ENCODE results near the gene PRMT7.

PRMT7 gene

DNA sequence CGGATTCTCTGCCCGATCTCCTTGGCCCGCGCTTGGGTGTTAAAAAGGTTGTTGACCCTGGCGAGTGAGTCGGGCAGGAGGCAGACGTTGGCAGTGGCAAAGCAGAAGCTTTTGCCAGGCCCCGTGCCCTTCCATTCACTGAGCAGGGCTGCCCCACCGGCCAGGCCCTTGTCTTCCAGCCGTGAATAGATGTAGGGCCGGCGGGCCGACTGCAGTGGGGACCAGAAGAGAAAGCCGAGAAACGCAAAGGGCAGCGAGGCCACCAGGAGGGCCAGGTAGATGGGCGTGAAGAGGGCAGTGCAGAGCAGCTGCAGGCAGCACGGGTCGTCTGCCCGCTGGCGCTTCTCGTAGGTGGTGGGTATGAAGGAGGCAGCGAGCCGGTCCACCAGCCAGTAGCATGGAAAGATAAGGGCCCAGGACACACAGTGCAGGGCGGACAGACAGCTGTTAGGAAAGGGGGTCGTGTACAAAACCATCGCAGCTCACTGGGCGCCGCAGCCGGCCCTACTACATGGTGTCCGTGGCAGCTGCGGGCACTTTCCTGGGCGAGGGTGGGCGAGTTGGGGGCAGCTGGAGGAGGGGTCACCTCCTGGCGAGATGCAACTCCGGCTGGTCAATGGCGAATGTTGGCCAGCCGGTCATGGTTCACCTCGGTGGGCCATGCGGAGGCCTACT, 61.0 kb downstream of the PRMT7 start:
- 96% methylated on average over 39 of the region's 40 CpGs for WGBS (ENCODE audit: insufficient coverage)
- Histone ChIP-seq H3K4me3 (ENCODE audit: control insufficient read depth in 1 of 7, extremely low read depth in 1 of 7, insufficient read depth in 4 of 7, low read depth in 2 of 7, low read length in 6 of 7) (no peak overlapping the region), H3K27me3 (replicated peaks in 2 of 5; ENCODE audit: control insufficient read depth in 4 of 5, insufficient read depth in 5 of 5, low read length in 4 of 5) (no peaks in the 10 kb centered on the region), H3K9me3 (ENCODE audit: control extremely low read depth in 1 of 5, control insufficient read depth in 4 of 5, insufficient read depth in 2 of 5, low read depth in 1 of 5, low read length in 4 of 5) (no peaks in the 10 kb centered on the region), H3K27ac (ENCODE audit: insufficient read depth in 1 of 2, low read depth in 1 of 2, low read length in 2 of 2, poor library complexity in 1 of 2, severe bottlenecking in 2 of 2) (no peak overlapping the region), H3K4me1 (ENCODE audit: control extremely low read depth in 1 of 4, control insufficient read depth in 4 of 4, insufficient read depth in 4 of 4, low read length in 3 of 4) (peaks cover 6 to 42% (median 40%) of the 10 kb centered on the region in 4 experiments), H3K36me3 (ENCODE audit: control insufficient read depth in 4 of 4, insufficient read depth in 4 of 4, low read length in 3 of 4) (no peaks in the 10 kb centered on the region)
- DNase-seq, result no peak
- CTCF ChIA-PET, result interaction anchor here (1.2 to 7.8 kb wide), 3 partner anchors 8 to 25 kb away, joined by 3 to 48 read pairs (median 8); no protein-coding TSS in a partner anchor
- POLR2A ChIA-PET, result no interaction called here

DNA sequence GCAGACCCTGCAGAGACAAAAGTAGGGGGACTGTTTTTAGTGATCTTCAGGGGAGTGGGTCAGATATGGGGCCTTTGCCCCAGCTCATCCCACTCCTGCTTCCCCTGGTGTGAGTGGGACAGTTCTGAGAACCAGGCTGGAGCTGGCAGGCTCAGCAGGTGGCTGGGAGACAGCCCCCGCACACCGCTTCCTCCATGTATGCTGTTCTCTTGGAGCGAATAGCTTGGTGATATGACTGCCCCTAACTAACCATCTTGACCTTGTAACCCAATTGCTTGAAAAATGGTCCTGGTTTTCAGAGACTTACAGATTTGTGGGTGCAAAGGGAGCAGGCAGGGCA, 61.5 kb downstream of the PRMT7 start:
- POLR2A ChIA-PET, result no interaction called here
- CTCF ChIA-PET, result interaction anchor here (1.1 to 7.8 kb wide), 5 partner anchors 9 to 35 kb away, joined by 3 to 48 read pairs (median 5); no protein-coding TSS in a partner anchor
- no peaks in the 10 kb centered on the region for H3K36me3 ChIP-seq (ENCODE audit: control insufficient read depth in 4 of 4, insufficient read depth in 4 of 4, low read length in 3 of 4)
- DNase-seq, result no peak
- H3K4me3 ChIP-seq (ENCODE audit: control insufficient read depth in 1 of 7, extremely low read depth in 1 of 7, insufficient read depth in 4 of 7, low read depth in 2 of 7, low read length in 6 of 7), result no peak overlapping the region
- H3K9me3 ChIP-seq (ENCODE audit: control extremely low read depth in 1 of 5, control insufficient read depth in 4 of 5, insufficient read depth in 2 of 5, low read depth in 1 of 5, low read length in 4 of 5), result no peaks in the 10 kb centered on the region
- no peak overlapping the region for H3K27ac ChIP-seq (ENCODE audit: insufficient read depth in 1 of 2, low read depth in 1 of 2, low read length in 2 of 2, poor library complexity in 1 of 2, severe bottlenecking in 2 of 2)
- H3K4me1 ChIP-seq (ENCODE audit: control extremely low read depth in 1 of 4, control insufficient read depth in 4 of 4, insufficient read depth in 4 of 4, low read length in 3 of 4), result peaks cover 6 to 40% (median 37%) of the 10 kb centered on the region in 4 experiments
- no peaks in the 10 kb centered on the region for H3K27me3 ChIP-seq (replicated peaks in 2 of 5; ENCODE audit: control insufficient read depth in 4 of 5, insufficient read depth in 5 of 5, low read length in 4 of 5)
- WGBS (ENCODE audit: insufficient coverage), result 100% methylated on average over 3 of the region's 3 CpGs

DNA sequence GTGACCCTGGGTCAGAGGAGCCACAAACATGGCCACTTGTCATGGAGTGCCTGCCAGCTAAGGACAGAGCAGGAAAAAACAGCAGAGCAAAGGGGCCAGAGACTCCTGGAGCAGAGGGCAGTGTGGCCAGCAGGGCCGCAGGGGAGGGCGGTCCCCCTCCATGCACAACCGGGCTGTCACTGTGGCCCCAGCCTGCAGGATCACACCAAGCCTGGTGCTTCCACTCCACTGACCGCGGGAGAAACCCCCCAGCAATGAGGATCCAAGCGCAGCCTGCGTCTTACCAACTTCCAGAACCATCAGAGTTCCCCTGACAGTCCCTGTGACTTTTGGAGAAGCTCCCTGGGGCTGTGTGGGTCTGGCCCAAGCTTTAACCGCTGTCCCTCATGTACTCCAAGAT, 62.0 kb downstream of the PRMT7 start:
- peaks cover 4 to 36% (median 33%) of the 10 kb centered on the region in 4 experiments for H3K4me1 ChIP-seq (ENCODE audit: control extremely low read depth in 1 of 4, control insufficient read depth in 4 of 4, insufficient read depth in 4 of 4, low read length in 3 of 4)
- ChIA-PET POLR2A (no interaction called here), CTCF (interaction anchor here (1.1 to 7.8 kb wide), 5 partner anchors 9 to 35 kb away, joined by 3 to 48 read pairs (median 5); no protein-coding TSS in a partner anchor)
- 95% methylated on average over 8 of the region's 8 CpGs for WGBS (ENCODE audit: insufficient coverage)
- H3K27ac ChIP-seq (ENCODE audit: insufficient read depth in 1 of 2, low read depth in 1 of 2, low read length in 2 of 2, poor library complexity in 1 of 2, severe bottlenecking in 2 of 2), result no peak overlapping the region
- H3K9me3 ChIP-seq (ENCODE audit: control extremely low read depth in 1 of 5, control insufficient read depth in 4 of 5, insufficient read depth in 2 of 5, low read depth in 1 of 5, low read length in 4 of 5), result no peaks in the 10 kb centered on the region
- DNase-seq, result no peak
- H3K27me3 ChIP-seq (replicated peaks in 2 of 5; ENCODE audit: control insufficient read depth in 4 of 5, insufficient read depth in 5 of 5, low read length in 4 of 5), result no peaks in the 10 kb centered on the region
- no peak overlapping the region for H3K4me3 ChIP-seq (ENCODE audit: control insufficient read depth in 1 of 7, extremely low read depth in 1 of 7, insufficient read depth in 4 of 7, low read depth in 2 of 7, low read length in 6 of 7)
- no peaks in the 10 kb centered on the region for H3K36me3 ChIP-seq (ENCODE audit: control insufficient read depth in 4 of 4, insufficient read depth in 4 of 4, low read length in 3 of 4)

DNA sequence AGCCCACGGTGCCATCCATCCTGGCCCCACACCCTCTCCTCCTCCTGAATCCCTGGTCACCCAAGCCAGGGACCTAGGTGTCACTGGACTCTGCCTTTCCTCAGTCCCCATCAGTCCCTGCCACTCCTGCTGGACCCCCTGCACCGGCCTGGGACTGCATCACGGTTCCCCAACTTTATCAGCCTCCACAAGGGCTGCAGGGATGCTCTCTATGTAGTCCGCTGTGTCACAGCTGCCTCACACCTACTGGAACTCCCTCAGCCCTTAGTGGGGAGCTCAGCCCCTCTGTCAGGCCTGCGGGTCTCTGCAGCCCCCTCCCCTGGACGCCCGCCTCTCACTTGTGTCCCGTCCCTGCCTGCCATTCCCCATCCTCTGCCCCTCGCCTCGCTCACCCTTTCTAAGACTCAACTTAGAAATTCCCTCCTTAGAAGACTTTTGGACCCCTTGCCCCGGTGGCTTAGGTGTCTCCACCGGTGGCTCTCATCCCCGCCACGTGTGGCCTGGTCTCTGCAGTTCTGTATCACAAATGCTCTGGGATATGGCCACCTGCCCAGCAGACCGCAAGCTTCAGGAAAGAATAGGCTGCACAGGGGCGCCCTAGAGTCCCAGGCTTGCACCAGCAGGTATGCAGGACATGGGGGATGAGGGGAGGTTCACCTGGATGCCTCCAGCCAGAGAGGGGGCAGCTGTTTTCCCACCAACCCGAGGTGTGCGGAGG, 62.9 kb downstream of the PRMT7 start:
- no peak for DNase-seq
- 91% methylated on average over 17 of the region's 18 CpGs for WGBS (ENCODE audit: insufficient coverage)
- POLR2A ChIA-PET, result interaction anchor here (0.9 kb wide), 1 partner anchor 40 kb away, joined by 3 read pairs; no protein-coding TSS in a partner anchor

DNA sequence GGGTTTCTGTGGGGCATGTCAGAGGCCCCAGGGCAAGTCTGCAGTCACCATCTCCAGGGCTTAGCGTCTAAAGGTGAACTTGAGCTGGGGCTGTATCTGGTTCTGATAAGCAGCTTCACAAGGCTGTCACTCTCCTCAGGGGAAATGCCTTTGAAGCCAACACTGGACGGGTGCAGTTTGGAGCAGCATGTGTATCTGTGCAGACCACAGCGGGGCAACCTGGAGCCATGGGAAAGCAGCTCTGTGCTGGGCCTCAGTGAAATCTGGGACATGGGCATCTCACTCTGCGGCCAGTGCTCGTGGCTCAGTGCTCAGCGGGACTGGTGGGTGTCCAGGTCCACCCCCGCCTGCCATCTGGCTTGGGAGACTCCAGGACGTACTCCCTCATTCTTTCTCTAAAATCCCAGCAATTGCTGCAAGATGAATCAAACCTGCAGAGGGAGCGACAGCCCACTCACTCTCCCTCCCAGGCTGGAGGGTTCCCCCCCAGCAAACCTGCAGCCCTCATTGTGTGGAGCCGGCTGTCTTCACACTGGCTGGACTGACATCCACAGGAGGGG, 63.5 kb downstream of the PRMT7 start:
- WGBS (ENCODE audit: insufficient coverage), result 96% methylated on average over 10 of the region's 10 CpGs
- no peak for DNase-seq
- Histone ChIP-seq H3K27me3 (replicated peaks in 2 of 5; ENCODE audit: control insufficient read depth in 4 of 5, insufficient read depth in 5 of 5, low read length in 4 of 5) (no peaks in the 10 kb centered on the region), H3K9me3 (ENCODE audit: control extremely low read depth in 1 of 5, control insufficient read depth in 4 of 5, insufficient read depth in 2 of 5, low read depth in 1 of 5, low read length in 4 of 5) (no peaks in the 10 kb centered on the region), H3K4me3 (ENCODE audit: control insufficient read depth in 1 of 7, extremely low read depth in 1 of 7, insufficient read depth in 4 of 7, low read depth in 2 of 7, low read length in 6 of 7) (no peak overlapping the region), H3K4me1 (ENCODE audit: control extremely low read depth in 1 of 4, control insufficient read depth in 4 of 4, insufficient read depth in 4 of 4, low read length in 3 of 4) (peaks cover 6 to 35% (median 31%) of the 10 kb centered on the region in 4 experiments), H3K36me3 (ENCODE audit: control insufficient read depth in 4 of 4, insufficient read depth in 4 of 4, low read length in 3 of 4) (no peaks in the 10 kb centered on the region), H3K27ac (ENCODE audit: insufficient read depth in 1 of 2, low read depth in 1 of 2, low read length in 2 of 2, poor library complexity in 1 of 2, severe bottlenecking in 2 of 2) (no peak overlapping the region)
- ChIA-PET CTCF (interaction anchor here (1.5 to 3.3 kb wide), 4 partner anchors 10 to 22 kb away, joined by 4 to 8 read pairs (median 6); no protein-coding TSS in a partner anchor), POLR2A (interaction anchor here (0.9 kb wide), 1 partner anchor 41 kb away, joined by 3 read pairs; no protein-coding TSS in a partner anchor)

More for the DNA sequence above, 62.9 kb downstream of the PRMT7 start:
- Histone ChIP-seq H3K27ac (ENCODE audit: insufficient read depth in 1 of 2, low read depth in 1 of 2, low read length in 2 of 2, poor library complexity in 1 of 2, severe bottlenecking in 2 of 2) (no peak overlapping the region), H3K9me3 (ENCODE audit: control extremely low read depth in 1 of 5, control insufficient read depth in 4 of 5, insufficient read depth in 2 of 5, low read depth in 1 of 5, low read length in 4 of 5) (no peaks in the 10 kb centered on the region), H3K27me3 (replicated peaks in 2 of 5; ENCODE audit: control insufficient read depth in 4 of 5, insufficient read depth in 5 of 5, low read length in 4 of 5) (no peaks in the 10 kb centered on the region), H3K36me3 (ENCODE audit: control insufficient read depth in 4 of 4, insufficient read depth in 4 of 4, low read length in 3 of 4) (no peaks in the 10 kb centered on the region), H3K4me3 (ENCODE audit: control insufficient read depth in 1 of 7, extremely low read depth in 1 of 7, insufficient read depth in 4 of 7, low read depth in 2 of 7, low read length in 6 of 7) (no peak overlapping the region), H3K4me1 (ENCODE audit: control extremely low read depth in 1 of 4, control insufficient read depth in 4 of 4, insufficient read depth in 4 of 4, low read length in 3 of 4) (peaks cover 4 to 34% (median 31%) of the 10 kb centered on the region in 4 experiments)
- CTCF ChIA-PET, result interaction anchor here (1.1 to 3.3 kb wide), 6 partner anchors 8 to 34 kb away, joined by 3 to 8 read pairs (median 5); no protein-coding TSS in a partner anchor

DNA sequence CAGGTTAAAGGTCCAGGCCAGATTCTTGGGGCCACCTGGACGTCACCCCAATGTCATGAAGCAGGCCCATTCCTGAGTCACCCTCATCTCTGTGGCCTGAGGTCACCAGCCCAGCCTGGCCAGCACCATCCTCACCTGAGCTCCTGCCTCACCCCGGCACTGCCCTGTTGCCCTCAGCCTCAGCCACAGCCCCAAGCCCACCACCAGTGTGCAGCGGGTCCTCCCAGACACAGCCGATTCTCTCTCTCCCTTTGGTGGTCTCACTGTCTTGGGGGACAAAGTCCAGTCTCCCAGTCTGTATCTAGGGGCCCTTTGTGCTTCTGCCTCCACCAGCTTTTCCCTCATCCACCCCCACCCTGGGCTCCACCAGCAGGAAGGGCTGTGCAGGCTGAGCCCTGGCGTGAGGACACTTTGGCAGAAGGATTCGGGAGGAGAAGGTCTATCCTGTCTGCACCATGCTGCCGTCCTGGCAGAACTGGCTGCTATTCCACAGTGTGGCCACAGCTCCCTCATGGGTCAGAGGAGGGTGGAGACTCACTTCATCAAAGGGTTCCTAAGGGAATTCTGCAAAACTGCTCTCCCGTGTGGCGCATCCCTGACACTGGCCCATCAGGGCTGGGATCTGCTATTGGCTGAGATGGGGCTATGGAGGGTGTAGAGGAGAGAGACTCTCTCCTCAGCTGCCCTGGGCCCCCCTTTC, 64.3 kb downstream of the PRMT7 start:
- H3K27ac ChIP-seq (ENCODE audit: insufficient read depth in 1 of 2, low read depth in 1 of 2, low read length in 2 of 2, poor library complexity in 1 of 2, severe bottlenecking in 2 of 2), result no peak overlapping the region
- no peaks in the 10 kb centered on the region for H3K27me3 ChIP-seq (replicated peaks in 2 of 5; ENCODE audit: control insufficient read depth in 4 of 5, insufficient read depth in 5 of 5, low read length in 4 of 5)
- H3K4me3 ChIP-seq (ENCODE audit: control insufficient read depth in 1 of 7, extremely low read depth in 1 of 7, insufficient read depth in 4 of 7, low read depth in 2 of 7, low read length in 6 of 7), result no peak overlapping the region
- WGBS (ENCODE audit: insufficient coverage), result 93% methylated on average over 6 of the region's 9 CpGs
- DNase-seq, result no peak
- ChIA-PET CTCF (interaction anchor here (1.5 to 3.3 kb wide), 5 partner anchors 8 to 22 kb away, joined by 4 to 9 read pairs (median 8); no protein-coding TSS in a partner anchor), POLR2A (no interaction called here)
- H3K36me3 ChIP-seq (ENCODE audit: control insufficient read depth in 4 of 4, insufficient read depth in 4 of 4, low read length in 3 of 4), result no peaks in the 10 kb centered on the region
- no peaks in the 10 kb centered on the region for H3K9me3 ChIP-seq (ENCODE audit: control extremely low read depth in 1 of 5, control insufficient read depth in 4 of 5, insufficient read depth in 2 of 5, low read depth in 1 of 5, low read length in 4 of 5)
- peaks cover 2 to 30% (median 24%) of the 10 kb centered on the region in 4 experiments for H3K4me1 ChIP-seq (ENCODE audit: control extremely low read depth in 1 of 4, control insufficient read depth in 4 of 4, insufficient read depth in 4 of 4, low read length in 3 of 4)
